Brain pericyte (primary cell): ENCODE measurements around the gene STK32C.
"Not testable (repeated sequence)": the region's sequence is repeated elsewhere in the genome, so short reads cannot be mapped to it uniquely, and the experiment has no call there.

Experiments
- DNase-seq: peaks from one replicate; pipeline ENCODE4 v3.0.0-alpha.2; 2012; ENCODE audit warnings: low read depth, low spot score

STK32C gene

GRCh38 chr10:132302421-132303310 is 5.1 kb downstream of the STK32C start:
- no peak for DNase-seq

DNA sequence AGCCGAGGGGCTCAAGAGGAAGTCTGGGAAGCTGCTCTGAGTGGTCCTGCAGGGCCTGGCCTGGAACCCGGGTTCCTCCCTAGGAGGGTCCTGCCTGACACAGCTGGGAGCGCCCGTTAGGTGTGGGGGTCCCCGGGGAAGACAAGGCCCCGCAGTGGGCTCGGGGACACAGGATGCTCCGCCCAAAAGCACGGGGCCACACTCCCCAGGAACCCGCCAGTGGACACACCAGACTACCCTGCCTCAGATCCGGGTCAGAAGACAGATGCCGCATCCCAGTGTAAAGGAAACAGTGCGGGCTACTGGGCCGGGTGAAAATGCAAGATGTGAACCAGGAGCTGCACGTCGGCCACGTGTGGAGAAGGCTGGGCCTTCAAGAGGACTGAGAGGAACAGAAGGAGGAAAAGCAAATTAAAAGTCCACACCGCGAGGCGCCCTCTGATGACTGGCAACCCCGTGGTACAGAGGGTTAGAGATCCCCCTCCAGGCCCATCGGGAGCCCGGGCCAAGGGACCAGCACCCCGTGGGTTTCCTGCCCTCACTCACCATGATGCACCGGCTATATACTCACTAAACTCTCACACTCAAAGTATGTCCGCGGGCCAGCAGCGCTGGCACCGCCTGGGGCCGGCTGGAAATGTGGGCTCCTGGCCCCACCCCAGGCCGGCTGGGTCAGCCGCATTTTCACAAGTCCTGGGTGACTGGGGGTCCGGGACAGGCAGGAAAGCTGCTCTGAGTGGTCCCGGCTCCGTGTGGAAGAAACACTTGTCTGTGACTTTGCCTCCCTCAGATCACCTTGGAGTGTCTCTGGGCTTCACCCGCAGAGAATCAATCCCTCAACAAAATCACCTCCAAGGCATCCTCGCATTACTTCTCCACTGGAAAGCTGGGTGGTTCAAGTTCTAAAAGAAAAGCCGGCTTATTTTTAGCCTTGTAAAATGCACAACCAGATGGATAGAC is 6.1 kb downstream of the STK32C start:
- DNase-seq = no peak

DNA sequence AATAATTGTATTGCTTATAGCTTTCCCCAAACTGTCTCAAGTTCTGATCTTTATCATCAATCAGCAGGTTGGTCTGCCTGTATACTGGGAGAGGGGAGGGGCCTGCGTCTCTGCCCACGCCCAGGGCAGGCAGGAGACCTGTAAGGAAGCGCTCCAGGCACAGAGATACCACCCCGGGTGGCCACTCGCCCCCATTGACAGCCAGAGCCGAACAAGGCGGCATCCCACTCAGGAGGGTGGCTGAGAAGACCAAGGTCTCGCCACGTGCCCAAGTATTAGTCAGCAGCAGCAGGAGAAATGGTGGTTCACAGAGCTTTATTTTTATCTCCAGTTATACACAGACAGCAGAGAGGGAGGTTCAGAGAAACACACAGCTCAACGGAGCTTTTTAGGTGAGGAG is 7.2 kb downstream of the STK32C start:
- DNase-seq = no peak

- no peak for DNase-seq
Measured at GRCh38 chr10:132299371-132300336, 8.1 kb downstream of the STK32C start.

DNA sequence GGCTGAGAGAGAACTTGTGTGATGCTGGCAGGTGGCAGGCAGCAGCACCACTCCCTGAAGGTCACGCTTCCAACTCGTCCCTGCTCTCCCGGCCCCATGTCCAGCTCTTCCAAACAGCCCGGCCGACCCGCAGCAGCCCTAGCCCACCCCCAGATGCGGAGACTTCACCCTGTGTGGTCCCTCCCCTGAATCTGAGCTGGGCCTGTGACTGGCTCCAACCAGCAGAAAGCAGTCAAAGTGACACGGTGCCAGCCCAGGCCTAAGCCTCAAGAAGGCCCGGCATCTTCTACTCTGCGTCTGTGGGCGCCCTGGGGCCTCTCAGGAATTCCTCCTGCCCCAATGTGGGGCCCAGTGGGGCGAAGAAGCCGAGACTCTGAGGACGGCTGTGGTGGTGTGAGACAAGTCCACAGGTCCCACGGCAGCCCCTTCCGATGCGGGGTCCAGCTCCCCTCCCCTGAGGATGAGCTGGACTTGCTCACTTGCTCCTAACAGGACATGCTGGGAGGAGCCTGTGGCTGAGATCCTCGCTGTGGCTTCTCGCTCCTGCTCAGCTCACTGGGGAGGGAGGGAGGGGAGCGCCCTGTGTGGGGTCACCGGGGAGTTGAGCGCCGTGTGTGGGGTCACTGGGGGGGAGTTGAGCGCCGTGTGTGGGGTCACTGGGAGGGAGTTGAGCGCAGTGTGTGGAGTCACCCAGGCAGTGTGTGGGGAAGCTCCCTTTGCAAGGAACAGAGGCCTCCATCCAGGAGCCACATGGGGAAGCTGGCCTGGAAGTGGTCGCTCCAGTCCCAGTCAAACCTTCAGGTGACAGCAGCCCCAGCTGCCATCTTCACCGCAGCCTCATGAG is 9.5 kb downstream of the STK32C start:
- DNase-seq = no peak

- no peak for DNase-seq
Measured at GRCh38 chr10:132297526-132297925, 10.2 kb downstream of the STK32C start.

DNA sequence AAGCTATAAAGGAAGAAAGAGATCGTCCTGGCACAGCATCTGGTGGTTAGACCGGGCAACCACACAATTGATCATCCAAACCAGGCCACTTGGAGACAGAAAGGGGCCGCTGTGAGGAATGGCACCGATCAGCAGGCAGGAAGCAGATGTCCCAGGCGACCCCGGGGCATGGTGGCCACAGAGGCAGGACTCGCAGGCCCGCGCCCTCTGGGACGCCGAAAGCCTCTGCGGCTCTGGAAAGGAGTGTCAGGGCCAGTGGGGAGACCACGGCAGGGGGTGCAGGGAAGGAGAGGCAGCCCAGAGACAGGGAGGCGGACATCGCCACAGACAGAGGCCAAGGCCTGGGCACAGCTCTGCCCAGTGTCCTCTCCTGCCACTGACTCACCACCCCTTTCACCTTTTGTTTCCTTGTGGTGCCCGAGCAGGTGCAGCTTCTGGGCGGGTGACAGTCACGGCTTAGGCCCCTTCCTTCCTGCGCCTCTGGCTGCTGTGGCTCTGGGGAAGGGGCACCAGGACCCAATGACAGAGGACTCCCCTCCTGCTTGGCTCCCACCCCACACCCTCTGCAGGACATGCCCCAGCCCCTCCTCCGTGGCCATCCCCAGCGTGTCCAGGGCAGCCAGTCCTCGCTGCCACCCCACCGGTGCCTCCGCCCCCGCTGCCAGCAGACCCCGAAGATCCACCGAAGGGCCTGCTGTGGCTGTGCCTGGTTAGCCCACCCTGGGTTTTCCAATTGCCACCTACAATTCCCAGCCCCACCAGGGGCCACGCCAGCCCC is 10.9 kb downstream of the STK32C start:
- DNase-seq = no peak

DNA sequence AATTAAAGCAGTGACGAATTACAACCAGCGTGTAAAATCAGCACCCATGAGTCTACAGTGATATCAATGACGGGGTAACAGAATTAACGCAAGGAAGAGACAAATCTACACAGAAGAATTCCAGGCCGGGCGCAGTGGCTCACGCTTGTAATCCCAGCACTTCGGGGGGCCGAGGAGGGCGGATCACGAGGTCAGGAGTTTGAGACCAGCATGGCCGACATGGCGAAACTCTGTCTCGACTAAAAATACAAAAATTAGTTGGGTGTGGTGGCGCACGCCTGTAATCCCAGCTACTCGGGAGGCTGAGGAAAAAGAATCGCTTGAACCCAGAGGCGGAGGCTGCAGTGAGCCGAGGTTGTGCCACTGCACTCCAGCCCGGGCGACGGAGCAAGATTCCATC is 12.3 kb downstream of the STK32C start:
- DNase-seq = not testable (repeated sequence)

DNA sequence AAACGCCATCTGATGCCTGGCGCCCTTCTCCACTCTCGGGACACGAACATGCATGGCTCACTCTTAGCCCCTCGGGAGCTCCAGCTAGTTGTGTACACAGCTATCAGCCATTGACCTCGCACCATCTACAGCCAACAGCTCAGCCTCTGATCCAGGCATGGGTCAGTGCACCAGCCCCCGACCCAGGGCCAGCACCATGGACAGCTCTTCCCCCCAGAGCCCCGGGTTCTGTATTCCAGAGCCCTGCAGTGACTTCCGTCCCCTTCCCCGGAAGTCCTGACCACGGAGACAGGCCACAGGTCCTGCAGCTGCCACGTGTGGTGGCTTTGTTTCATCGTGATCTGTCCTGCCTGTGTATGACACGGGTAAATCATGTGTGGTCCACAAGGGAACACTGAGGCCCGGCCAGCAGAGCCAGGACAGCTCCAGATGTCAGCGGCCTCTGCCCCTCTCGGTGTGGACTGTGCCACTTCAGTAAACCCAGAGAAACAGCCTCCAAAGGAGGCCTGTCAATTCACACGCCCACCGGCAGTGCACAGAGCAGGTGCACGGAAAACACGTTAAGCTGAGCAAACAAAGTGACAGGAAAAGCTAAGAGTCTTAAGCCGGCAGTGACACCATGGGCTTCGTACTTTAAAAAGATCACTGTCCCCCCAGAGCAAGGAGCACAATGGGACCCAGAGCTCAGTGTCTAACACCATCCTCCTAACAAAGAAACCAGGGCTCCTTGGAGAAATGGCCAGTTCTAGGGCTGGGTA is 13.0 kb downstream of the STK32C start:
- DNase-seq = no peak

DNA sequence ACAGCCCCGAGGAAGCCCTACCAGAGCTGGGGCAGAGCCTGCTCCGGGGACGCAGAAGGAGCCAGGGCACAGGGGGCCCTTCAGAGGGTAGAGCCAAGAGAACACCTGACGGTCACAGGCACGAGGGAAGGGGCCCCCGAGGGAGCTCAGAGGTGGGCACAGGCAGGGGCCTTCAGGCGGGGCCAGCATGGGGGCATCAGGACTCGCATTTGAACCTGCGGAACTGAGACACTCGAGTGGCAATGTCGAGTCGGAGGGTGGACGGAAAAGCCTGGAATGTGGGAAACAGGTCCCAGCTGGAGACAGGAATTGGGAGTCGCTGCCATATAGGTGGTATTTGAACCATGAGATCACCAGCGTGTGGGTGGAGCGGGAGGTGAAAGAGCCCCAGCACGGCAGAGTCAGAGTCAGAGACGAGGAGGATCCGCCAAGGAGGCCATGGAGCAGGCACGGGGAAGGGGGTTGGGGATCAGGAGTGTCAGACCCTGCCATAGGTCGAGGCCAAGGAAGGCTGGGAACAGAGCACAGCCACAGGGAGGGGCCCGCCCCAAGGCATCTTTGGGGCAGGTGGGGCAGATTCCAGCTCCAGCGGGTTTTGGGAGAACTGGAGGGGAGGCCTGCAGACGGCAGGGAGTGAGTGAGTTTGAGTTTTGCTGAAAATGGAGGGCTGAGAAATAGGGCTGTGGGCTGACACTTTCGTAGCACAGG is 13.8 kb downstream of the STK32C start:
- no peak for DNase-seq

GRCh38 chr10:132293201-132293812 is 14.4 kb downstream of the STK32C start:
- DNase-seq = no peak

- DNase-seq = no peak
Measured at GRCh38 chr10:132292287-132293200, 15.2 kb downstream of the STK32C start.

DNA sequence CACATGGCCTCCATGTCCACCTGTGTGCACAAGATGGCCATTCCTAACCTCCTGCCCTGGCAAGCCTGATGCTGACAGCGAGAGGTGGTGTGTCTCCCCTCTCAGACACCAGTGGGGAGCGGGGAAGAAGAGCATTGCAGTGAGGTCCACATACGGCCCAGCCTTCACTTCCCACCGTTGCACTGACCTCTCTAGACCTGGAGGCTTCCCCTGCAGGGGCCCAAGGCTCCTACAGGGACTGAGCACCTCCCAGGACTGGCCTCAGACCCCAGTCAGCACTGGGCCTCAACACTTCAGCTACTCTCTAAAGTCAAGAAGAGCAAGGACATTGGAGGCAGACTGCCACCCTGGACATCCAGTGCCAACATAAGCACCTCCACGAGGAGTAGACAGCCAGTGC is 15.9 kb downstream of the STK32C start:
- DNase-seq = no peak

DNA sequence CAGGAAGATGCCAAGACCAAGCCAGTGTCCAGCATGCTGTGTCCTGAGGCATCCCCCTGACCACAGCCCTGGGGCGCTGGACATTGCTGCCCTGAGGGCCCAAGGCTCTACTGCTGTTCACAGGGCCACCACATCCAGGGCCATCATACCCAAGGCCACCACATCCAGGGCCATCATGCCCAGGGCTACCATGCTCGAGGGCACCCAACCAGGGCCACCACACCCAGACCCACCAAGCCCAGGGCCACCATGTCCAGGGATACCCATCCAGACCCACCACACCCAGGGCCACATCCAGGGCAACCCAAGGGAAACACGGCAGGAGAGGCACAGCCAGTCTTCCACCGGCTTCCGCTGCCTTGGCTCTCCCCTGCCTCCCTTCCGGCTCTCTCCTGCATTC is 17.1 kb downstream of the STK32C start:
- no peak for DNase-seq

GRCh38 chr10:132289439-132289838 is 18.3 kb downstream of the STK32C start:
- DNase-seq = no peak

DNA sequence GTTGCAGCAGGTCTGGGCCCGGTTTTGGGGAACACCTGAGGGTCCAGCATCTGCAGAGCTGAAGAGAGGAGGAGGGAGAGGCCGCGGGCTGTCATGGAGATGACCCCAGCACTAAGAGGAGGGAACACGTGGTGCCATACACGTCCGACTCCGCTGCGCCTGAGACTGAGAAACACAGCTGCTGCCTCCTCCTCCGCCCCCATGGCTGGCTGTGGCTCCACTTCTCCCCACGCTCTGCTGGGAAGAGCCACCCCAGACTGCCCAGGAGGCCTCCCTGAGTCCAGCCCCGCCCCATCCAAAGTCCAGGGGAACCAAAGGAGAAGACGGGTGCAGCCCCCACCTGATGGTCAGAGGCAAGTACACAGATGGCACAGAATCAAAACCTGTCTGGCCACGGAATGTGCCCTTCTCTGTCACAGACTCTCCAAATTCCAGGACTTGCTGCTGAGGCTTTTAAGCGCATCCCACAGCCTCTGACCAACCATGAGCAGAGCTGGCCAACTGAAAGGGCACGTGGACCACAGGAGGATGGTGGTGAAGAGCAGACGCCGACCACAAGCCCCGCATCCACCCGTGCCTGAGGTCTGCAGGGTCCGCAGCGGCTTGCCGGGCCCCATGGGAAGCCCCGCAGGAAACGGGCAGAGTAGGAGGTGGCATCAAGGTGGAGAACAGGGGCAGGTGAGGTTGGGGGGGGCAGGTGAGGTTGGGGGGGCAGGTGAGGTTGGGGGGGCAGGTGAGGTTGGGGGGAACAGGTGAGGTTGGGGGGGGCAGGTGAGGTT is 24.0 kb downstream of the STK32C start:
- no peak for DNase-seq
